Nephron (organoid): ENCODE results near the gene PFDN4.

Experiments used
- H3K27ac Mint-ChIP-seq, 3 experiments: 2 replicates each; pipeline ENCODE4 v1.8.0; 2020; ENCODE audit warnings: mixed read lengths in 3 of 3, mild to moderate bottlenecking in 2 of 3, moderate library complexity in 1 of 3
- H3K27me3 Mint-ChIP-seq: 2 replicates; pipeline ENCODE4 v1.8.0; 2021; ENCODE audit warnings: low read depth, mild to moderate bottlenecking, moderate library complexity, mixed read lengths
- H3K36me3 Mint-ChIP-seq: 2 replicates; pipeline ENCODE4 v1.8.0; 2020; ENCODE audit warnings: low read depth, mixed read lengths
- H3K4me1 Mint-ChIP-seq: 2 replicates; pipeline ENCODE4 v1.8.0; 2020; ENCODE audit warnings: mixed read lengths
- H3K4me3 Mint-ChIP-seq, 3 experiments: 2 replicates each; pipeline ENCODE4 v1.8.0; 2020; ENCODE audit warnings: mild to moderate bottlenecking in 3 of 3, mixed read lengths in 3 of 3, moderate library complexity in 2 of 3
- H3K9me3 Mint-ChIP-seq: 2 replicates; pipeline ENCODE4 v1.8.0; 2020; ENCODE audit warnings: mixed read lengths
- TF ChIP-seq, protein P1 (sequence below), 3 experiments: fragments of 200-600 bp; sonication (generic); IDR thresholded peaks; one replicate each; pipeline ENCODE4 v1.5.0; 2021; ENCODE audit warnings: antibody characterized with exemption in 3 of 3; ENCODE audit not compliant: unreplicated experiment in 3 of 3

PFDN4 gene

DNA sequence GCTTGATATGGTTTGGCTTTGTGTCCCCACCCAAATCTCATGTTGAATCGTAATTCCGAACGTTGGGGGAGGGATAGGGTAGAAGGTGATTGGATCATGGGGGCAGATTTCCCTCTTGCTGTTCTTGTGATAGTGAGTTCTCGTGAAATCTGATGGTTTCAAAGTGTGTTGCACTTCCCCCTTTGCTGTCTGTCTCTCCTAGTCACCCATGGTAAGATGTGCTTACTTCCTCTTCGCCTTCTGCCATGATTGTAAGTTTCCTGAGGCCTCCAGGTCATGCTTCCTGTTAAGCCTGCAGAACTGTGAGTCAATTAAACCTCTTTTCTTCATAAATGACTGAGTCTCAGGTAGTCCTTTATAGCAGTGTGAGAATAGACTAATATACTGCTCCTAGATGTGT is 19.9 kb downstream of the PFDN4 start:
- H3K27me3 Mint-ChIP-seq = no peaks in the 10 kb centered on the region
- H3K9me3 Mint-ChIP-seq = peaks cover 6% of the 10 kb centered on the region
- TF ChIP-seq, protein P1, sequence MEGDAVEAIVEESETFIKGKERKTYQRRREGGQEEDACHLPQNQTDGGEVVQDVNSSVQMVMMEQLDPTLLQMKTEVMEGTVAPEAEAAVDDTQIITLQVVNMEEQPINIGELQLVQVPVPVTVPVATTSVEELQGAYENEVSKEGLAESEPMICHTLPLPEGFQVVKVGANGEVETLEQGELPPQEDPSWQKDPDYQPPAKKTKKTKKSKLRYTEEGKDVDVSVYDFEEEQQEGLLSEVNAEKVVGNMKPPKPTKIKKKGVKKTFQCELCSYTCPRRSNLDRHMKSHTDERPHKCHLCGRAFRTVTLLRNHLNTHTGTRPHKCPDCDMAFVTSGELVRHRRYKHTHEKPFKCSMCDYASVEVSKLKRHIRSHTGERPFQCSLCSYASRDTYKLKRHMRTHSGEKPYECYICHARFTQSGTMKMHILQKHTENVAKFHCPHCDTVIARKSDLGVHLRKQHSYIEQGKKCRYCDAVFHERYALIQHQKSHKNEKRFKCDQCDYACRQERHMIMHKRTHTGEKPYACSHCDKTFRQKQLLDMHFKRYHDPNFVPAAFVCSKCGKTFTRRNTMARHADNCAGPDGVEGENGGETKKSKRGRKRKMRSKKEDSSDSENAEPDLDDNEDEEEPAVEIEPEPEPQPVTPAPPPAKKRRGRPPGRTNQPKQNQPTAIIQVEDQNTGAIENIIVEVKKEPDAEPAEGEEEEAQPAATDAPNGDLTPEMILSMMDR (IDR thresholded peaks at IDR 0.05; ENCODE audit: unreplicated experiment in 3 of 3) = no peak
- no peak overlapping the region for H3K4me3 Mint-ChIP-seq
- peaks cover 17% of the 10 kb centered on the region for H3K4me1 Mint-ChIP-seq
- H3K27ac Mint-ChIP-seq = no peak overlapping the region
- H3K36me3 Mint-ChIP-seq = no peaks in the 10 kb centered on the region

DNA sequence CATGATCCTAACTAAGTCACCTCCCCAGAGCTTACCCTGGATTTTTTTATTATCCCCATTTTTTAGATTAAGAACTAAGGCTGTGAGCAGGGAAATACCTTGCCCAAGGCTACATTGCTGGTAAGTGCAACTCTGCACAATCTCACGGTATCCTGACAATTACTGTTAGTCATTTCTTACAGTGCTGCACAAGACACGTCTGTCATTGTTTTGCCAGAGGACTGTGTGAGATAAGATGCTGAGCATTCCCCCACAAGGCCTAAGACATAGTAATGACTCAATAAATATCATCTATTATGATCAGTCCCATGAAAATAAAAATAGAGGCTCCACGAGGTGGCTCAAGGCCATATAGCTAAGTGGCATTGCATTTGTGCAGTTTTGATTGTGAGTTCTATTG is 21.0 kb downstream of the PFDN4 start:
- H3K4me3 Mint-ChIP-seq = no peak overlapping the region
- H3K36me3 Mint-ChIP-seq = no peaks in the 10 kb centered on the region
- no peak overlapping the region for H3K27ac Mint-ChIP-seq
- no peaks in the 10 kb centered on the region for H3K27me3 Mint-ChIP-seq
- H3K9me3 Mint-ChIP-seq = peaks cover 6% of the 10 kb centered on the region
- peaks cover 17% of the 10 kb centered on the region for H3K4me1 Mint-ChIP-seq
- TF ChIP-seq, protein P1 (IDR thresholded peaks at IDR 0.05; ENCODE audit: unreplicated experiment in 3 of 3) = no peak

DNA sequence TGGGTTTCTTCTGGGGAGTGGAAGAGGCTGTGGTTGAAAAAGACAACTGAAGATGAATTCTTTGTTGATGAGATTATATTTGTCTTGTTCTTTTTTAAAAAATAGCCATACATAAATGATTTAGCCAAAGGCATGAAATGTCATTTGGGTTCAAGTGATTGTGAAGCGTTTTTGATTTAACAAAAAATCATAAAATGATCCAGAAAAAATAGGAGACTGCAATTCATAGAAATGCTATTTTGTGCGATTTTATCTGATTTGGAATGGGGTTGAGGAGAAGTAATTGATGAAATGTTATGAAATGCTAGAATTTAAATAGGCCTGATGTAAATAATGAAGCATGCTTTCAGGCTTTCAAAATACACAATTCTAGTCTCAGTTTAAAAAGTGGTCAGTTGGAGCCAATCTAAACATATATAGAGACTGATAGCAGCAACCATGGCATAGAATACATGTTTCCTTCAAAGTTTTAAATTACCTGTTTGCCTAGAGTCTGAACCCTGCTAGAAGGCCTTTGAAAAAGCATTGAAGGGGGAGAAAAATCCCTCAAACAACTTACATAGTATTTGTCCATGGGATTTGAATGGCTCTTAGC is 21.8 kb downstream of the PFDN4 start:
- TF ChIP-seq, protein P1 (IDR thresholded peaks at IDR 0.05; ENCODE audit: unreplicated experiment in 3 of 3) = no peak
- Mint-ChIP-seq H3K36me3 (no peaks in the 10 kb centered on the region), H3K27ac (peak overlapping the region in 1 of 3 experiments; percentile 5), H3K4me3 (no peak overlapping the region), H3K4me1 (peaks cover 17% of the 10 kb centered on the region), H3K9me3 (peaks cover 6% of the 10 kb centered on the region), H3K27me3 (no peaks in the 10 kb centered on the region)

DNA sequence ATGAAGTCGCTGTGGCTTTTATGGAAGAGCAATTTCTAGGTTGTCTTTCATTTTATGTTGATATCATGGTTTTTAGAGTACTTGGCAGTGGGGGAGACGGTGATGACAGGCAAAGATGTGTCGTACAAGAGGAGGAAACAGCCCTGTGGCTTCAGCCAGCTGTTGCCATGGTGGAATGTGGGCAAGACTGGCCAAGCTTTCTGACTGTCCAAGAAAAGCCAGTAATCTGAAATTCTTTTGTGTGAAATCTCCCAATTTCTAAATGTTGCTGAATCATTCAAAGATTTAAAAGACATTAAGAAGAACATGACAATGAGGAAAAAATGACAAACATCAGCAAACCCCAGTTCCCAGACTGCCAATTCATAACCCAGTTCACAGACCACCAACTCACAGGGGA is 23.1 kb downstream of the PFDN4 start:
- no peaks in the 10 kb centered on the region for H3K36me3 Mint-ChIP-seq
- peaks cover 17% of the 10 kb centered on the region for H3K4me1 Mint-ChIP-seq
- H3K27ac Mint-ChIP-seq = peak overlapping the region in 1 of 3 experiments; percentile 2
- no peak overlapping the region for H3K4me3 Mint-ChIP-seq
- TF ChIP-seq, protein P1 (IDR thresholded peaks at IDR 0.05; ENCODE audit: unreplicated experiment in 3 of 3) = no peak
- peaks cover 6% of the 10 kb centered on the region for H3K9me3 Mint-ChIP-seq
- H3K27me3 Mint-ChIP-seq = no peaks in the 10 kb centered on the region

DNA sequence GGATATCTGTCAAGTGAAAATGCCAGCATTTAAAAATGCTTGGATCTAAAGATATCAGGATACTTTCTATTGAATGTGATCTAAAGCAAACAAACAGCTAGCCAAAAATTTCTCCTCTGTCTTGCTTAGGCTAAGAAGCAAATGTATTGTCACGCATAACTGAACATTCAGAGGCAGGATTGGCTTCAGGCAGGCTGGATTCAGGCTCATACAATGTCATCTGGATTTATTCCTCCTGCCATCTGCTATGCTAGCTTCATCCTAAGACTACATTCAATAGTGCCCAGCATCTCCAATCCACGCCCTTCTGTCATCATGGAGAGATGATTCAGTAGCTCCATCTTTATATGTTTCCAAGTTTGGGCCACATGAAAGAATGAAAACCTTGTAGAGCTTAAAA is 27.1 kb downstream of the PFDN4 start:
- Mint-ChIP-seq H3K4me1 (peaks cover 9% of the 10 kb centered on the region), H3K4me3 (no peak overlapping the region)
- TF ChIP-seq, protein P1 (IDR thresholded peaks at IDR 0.05; ENCODE audit: unreplicated experiment in 3 of 3) = no peak

More for the DNA sequence above, 27.1 kb downstream of the PFDN4 start:
- H3K36me3 Mint-ChIP-seq = no peaks in the 10 kb centered on the region
- H3K27ac Mint-ChIP-seq = no peak overlapping the region
- H3K9me3 Mint-ChIP-seq = peaks cover 5% of the 10 kb centered on the region
- H3K27me3 Mint-ChIP-seq = no peaks in the 10 kb centered on the region
